Glomerular endothelial cell (primary cell): ENCODE results near the gene ZNHIT6. TPM values are rescaled to one million over a fixed set of nuclear protein-coding genes. Genes with fewer than 3 reads are reported as not detected.
"Not testable (repeated sequence)": the region's sequence is repeated elsewhere in the genome, so short reads cannot be mapped to it uniquely, and the experiment has no call there.

Experiments used
- DNase-seq: peaks from one replicate; pipeline ENCODE4 v3.0.0-alpha.2; 2011; ENCODE audit warnings: low read depth, low spot score; ENCODE audit errors: extremely low read depth
- total RNA-seq: library from RNA; depleted of rRNA; stranded (reverse); fragments of >200 nt; gene quantifications from 2 replicates; pipeline ENCODE4 v1.2.3, GENCODE V29; 2015

ZNHIT6 gene
- total RNA-seq, 1 donor from 2014 or later = 14.6 TPM

DNA sequence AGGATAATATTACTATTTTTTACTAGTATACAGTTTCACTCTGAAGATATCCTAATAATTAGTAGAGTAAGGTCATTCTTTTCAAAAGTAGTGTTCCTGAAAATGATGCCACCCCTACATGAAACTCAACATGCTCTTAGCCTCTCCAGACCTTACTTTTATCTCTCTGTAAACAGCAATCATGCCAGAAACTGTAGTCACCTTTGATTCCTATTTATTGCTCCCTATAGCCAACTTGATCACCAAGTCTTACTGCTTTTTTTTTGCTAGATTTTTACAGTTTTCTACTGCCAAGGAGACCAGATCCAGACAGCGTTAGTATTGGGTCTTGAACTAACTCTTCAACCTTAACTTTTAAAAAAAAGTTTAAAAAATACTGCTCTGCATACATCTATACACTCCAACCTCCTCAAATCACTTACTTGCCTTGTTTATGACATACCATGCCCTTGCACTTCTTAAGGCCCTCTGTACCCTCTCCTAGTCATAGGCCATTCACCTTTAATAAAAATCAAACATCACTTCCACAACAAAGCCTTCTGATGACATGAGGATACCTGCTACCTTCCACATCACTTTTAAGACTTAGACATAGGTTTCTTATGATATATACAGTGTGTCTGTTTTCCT, 36.1 kb downstream of the ZNHIT6 start:
- DNase-seq = no peak

DNA sequence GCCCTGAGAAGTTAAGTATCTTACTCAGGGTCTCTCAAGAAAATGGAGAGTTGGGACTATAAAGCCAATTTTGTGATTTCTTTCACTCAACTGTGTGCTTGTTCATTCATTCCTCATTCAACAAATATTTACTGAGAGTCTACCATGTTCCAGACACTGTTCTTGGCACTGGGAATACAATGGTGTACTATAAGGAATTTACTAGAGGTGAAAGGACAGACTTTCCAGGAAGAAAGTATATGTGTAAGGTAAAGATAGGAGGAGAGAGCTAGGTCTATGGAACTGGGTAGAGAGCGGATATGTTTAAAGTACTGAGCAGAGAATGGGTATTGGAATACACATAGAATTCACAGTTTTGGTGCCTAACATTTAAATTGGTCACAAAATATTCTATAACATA, 42.3 kb downstream of the ZNHIT6 start:
- DNase-seq = no peak

DNA sequence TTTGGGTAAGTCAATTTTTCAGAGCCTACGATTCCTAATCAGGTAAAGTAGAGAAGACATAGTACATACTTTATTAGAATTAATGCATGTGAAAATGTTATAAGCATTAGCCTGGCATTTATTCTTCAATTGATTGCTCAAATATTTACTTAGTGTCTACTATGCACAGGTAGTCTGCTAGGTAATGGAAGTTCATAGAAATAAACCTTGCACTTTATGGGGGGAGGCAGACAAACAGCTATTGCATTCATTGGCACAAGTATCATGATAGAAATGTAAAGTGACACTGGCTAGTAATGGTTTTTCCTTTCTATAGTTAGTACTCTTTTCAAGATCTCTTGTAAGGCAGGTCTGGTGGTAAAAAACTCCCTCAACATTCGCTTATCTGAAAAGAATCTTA, 44.9 kb downstream of the ZNHIT6 start:
- no peak for DNase-seq

DNA sequence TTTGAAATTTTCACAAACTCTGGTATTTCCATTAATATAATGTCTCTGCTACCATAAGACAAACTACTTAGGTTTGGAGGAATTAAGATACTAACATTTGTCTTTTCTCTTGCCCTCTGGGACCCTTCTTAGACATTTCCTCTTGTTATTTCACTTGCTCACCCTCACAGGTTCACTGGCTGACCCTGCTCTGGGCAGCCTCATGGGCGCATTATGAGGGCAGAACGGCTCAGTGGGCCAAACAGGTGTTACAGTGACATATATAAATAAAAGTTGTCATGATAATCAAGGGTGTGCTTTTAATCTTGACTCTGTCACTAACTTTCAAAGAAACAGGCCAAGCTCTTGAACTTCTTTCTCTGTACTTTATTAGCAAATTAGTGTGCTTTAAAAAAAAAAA, 46.5 kb downstream of the ZNHIT6 start:
- no peak for DNase-seq

DNA sequence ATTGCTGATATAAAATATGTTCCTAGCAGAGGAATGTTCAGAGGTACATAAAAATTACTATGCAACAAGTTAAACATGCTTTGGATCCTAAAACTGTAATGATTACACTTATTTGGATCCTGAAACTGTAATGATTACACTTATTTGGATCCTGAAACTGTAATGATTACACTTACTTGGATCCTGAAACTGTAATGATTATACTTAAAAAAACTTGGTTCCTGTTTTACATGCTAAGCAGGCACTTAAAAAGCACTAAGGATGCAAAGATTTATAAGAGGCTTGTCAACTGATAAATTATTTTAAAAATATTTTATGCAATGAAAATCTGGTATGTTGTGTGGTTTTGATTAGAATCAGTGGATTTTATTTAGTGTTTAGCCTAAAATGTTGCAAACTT, 47.7 kb downstream of the ZNHIT6 start:
- DNase-seq = no peak

DNA sequence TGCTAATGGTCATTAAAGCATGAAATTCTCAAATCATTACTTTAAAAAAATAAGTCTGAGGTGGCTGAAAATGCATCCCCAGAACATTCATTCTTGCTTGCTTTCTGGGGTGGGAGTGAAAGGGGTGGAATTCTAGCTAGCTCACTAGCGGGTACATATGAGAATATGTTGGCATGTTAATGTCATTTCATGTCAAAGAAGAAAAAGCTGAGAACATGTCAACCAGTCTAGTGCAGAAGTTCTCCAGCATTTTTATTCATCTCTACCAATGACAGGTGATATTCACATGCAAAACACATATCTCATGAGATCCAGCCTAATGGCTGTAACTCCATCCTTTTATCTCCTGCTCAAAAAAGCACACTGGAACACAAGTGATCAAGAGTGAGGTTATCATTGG, 49.1 kb downstream of the ZNHIT6 start:
- DNase-seq = no peak

DNA sequence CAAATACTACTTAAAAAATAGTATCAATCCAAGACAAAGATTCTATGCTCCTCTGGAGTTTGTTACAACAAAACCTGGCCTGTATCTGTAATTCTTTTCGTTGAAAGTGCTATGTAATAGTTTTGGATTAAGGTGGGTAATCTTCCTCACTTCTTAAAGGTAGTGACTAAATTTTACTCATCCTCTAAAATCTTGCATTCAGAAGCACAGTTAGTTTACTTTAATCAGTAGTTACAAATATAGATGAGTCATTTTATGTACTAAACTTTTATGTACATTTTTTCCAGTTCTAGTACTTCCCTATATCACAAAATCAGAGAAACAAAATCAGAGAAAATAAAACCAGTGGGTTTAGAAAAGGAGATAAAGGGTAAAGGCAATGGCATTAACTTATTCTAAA, 51.3 kb downstream of the ZNHIT6 start:
- DNase-seq = no peak

DNA sequence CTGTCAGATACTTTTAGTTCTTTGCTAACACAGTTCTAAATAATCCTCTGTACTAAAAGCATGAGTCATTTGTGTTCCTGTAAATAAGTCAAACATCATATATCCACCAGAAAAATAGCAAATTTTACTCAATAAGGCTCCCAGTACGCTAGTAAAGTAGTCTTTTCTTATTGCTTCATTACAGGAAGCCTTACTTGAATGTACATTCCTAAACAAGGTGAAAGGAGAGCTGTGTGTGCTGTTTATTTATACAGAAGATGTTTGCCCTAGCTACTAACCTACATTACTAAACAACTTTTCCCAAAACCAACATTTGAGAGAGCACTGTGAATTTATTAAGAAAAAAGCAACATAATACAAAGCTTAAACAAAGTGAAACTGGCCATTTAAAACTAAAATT, 52.0 kb downstream of the ZNHIT6 start:
- no peak for DNase-seq

DNA sequence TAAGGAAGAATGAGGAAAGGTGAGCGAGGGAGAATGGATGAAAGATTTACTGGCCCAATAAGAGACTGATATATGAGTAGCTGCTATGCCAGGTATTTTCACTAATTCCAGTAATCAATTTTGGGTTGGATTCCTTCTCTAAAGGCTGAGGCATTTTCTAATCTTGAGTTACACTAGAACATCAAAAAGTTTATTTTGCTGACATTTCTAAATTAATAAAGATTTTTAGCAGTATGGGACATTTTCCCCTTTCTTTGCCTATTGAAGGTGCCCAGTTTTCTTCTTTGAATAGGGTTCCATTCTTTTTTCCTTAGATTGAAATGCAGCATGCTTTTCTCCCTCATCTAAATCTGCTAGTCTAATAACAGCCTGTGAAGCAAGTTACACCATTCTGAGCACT, 52.9 kb downstream of the ZNHIT6 start:
- no peak for DNase-seq

DNA sequence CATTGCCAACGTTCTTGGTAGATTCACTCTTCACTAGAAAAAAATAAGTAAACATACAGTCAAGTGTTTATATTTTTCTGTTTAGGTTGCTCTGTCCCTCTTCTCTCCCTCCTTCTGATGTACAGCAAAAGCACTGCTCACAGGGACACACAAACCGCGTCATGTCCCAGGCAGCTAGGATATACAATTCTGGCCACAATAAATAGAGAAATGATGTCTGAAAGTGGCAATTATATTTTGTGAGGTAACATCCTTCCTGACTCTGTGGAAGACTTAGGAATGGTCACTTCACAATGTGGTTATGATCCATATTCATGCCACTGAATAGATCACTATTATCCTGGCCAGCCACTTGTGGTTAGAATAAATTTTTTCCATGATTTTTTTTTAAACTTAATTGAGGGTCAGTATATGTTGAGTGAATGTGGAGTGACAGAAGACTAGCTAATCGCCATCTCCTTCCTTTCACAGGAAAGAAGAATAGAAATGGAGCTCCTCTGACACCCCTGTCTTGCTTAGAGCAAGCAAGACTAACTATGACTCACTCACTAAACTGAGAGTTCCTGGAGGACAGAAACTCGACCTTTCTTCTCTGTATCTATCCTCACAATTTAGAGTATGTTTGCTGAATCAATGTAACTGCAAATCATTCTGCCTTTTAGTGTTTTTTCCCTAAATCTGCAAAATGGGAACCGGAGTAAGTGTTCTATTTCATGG, 54.0 kb downstream of the ZNHIT6 start:
- DNase-seq = no peak

DNA sequence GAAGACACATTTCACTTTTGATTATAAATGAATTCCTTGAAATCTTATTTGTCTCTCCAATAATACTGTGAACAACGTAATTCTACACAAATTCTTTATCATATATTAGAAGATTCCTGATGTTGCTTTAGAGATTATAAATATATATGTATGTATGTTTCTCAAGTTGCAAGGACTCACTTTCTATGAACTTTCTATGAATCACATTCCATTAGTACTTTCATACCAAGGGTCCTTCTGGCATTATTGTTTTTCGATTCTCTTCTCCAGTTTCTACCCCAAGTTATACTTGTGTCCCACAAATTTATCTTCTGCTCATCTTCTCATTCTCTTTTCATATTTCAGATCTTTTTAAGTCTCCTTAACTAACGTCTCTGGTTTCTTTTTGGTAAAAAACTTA, 55.9 kb downstream of the ZNHIT6 start:
- DNase-seq = no peak

DNA sequence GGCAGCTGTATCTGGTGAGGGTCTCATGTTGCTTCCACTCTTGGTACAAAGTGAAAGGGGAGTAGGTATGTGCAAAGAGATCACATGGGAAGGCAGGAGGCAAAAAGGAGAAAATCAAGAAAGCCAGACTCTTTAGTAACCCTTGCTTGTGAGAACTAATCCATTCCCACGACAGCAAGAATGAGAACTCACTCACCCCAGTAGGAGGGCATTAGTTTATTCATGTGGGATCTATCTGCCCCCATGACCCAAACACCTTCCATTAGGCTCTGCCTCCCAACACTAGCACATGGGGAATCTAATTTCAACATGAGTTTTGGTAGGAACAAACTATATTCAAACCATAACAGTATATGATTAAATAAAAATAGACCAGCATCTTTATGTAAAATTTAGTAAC, 57.6 kb downstream of the ZNHIT6 start:
- no peak for DNase-seq

DNA sequence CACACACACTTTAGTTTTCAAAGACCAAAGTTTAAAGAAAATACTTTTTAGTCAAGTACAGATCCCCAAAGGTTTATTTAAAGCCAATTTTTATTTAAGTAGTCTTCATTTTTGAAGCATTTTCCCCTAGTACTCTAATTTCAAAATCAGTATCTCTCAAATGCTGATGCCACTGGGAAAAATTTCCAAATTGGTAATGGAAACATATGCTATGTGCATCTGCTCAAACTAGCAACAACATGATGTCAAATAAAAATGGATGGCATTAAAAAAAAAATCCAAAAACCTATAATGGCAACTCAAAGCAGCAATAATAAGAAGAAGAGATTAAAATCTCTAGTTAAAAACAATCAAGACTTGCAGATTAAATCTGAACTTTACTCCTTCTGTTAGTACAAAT, 58.6 kb downstream of the ZNHIT6 start:
- DNase-seq = no peak

DNA sequence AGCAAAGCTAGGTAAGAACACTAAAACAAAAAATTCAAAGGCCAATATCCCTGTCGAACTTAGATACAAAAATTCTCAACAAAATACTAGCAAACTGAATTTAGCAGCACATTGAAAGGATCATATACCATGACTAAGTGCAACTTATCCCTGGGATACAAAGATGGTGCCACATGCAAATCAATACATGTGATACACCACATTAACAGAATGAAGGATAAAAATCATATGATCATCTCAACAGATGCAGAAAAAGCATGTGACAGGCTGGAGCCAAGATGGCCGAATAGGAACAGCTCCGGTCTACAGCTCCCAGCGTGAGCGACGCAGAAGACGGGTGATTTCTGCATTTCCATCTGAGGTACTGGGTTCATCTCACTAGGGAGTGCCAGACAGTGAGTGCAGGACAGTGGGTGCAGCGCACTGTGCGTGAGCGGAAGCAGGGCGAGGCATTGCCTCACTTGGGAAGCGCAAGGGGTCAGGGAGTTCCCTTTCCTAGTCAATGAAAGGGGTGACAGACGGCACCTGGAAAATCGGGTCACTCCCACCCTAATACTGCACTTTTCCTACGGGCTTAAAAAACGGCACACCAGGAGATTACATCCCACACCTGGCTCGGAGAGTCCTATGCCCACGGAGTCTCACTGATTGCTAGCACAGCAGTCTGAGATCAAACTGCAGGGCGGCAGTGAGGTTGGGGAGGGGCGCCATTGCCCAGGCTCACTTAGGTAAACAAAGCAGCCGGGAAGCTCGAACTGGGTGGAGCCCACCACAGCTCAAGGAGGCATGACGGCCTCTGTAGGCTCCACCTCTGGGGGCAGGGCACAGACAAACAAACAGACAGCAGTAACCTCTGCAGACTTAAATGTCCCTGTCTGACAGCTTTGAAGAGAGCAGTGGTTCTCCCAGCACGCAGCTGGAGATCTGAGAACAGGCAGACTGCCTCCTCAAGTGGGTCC, 66.4 kb downstream of the ZNHIT6 start:
- DNase-seq = not testable (repeated sequence)

DNA sequence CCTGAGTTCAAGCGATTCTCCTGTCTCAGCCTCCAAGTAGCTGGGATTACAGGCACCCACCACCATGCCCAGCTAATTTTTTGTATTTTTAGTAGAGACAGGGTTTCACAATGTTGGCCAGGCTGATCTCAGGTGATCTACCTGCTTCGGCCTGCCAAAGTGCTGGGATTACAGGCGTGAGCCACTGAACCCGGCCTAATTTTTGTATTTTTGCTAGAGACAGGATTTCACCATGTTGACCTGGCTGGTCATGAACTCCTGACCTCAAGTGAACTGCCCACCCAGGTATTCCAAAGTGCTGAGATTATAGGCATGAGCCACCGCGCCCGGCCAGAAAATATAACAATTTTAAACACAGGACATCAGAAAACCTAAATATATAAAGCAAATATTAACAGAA, 68.3 kb downstream of the ZNHIT6 start:
- not testable (repeated sequence) for DNase-seq

DNA sequence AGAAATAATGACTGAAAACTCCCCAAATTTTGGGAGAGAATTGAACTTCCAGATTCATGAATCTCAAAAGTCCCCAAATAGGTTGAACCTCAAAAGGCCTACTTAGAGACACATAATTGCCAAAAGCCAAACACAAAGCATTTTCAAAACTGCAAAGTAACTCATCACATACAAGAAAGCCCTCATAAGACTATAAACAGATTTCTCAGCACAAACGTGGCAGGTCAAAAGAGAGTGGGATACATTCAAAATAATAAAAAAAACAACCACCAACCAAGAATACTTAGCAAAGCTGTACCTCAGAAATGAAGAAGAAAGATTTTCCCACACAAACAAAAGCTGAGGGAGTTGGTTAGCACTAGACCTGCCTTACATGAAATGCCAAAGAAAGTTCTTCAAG, 69.8 kb downstream of the ZNHIT6 start:
- DNase-seq = no peak

DNA sequence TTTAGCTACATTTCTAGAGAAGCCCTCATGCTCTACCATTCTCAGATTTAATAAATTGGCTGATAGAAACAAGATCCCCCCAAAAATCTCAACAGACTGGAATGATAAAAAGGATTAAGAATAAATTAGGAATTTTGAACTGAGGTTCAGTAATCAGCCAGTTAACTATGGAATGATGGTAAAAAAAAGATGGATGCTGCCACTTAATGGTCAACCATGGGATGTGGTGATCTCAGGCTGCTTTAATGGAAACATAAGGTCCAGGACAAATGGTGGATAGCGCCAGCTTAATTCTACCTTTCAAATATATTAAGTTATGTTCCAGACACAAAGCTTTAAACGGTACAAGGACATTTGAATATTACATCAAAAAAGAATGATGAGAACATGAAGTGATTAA, 77.7 kb downstream of the ZNHIT6 start:
- DNase-seq = no peak

DNA sequence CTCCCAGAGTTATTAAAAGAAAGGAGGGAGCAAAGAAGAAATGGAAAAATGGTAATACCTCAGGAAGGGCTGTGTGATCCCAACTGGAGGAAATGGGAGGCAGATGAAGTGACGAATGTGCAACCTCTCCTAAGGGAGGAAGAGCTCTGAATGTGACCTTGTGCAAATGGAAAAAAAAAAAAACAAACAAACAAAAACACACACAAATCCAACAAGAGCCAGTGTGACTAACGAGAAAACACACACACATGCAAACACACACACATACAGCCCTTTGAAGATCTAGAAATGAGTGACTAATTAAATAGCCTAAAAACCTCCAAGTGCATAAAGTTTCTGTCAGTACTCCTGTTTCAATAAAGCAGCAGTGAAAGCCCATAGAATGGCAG, 78.7 kb downstream of the ZNHIT6 start:
- no peak for DNase-seq

DNA sequence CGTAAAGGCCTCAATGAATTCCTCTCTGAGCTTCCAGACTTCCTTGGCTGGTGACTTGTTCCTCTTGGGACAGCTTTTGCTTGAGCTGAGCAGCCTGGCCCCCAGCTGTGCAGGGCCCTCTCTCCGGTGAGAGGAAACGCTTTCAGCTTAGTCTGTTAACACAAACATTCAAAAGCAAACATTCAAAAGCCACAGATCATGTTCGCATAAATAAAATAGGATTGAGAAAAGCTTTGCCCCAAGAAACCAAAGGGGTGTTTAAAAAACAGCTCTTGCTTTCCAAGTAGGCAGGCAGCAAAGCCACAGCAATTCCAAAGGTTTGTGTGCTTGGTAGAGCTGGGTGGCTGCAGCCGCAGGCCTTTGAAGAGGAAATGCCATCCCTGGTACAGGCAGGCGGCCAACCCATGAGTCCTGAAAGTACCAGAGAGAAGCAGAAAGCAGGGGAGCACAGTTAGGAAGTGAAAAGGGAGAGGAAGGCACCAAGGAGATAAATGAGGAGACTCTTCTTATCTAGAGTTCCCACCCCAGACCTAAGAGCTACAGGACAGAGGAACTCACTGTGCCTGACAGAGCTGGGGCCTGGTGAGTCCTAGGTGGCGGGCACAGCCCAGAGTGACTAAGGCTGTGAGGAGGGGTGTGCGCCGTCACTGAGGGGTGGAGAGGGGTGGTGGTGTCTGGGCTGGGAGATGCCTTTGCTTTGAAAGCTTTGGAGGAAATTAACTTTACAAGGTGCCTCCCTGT, 79.3 kb downstream of the ZNHIT6 start:
- no peak for DNase-seq

DNA sequence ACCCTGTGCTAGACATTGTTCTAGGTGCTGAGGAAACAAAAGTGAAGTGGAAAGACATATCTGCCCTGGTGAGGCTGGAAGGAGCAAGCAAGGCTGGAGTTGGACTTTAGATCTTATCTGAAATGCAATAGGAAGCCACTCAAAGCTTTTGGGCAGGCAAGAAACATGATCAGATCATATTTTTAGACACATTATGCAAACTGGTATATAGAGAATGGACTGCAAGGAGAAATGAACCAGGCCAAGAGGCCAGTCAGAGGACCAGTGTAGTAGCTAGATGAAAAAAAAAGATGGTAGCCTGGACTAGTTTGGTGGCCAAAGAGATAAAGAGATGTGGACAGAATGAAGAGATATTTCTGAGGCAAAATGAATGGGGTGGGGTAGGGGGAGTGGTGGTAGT, 81.4 kb downstream of the ZNHIT6 start:
- no peak for DNase-seq

DNA sequence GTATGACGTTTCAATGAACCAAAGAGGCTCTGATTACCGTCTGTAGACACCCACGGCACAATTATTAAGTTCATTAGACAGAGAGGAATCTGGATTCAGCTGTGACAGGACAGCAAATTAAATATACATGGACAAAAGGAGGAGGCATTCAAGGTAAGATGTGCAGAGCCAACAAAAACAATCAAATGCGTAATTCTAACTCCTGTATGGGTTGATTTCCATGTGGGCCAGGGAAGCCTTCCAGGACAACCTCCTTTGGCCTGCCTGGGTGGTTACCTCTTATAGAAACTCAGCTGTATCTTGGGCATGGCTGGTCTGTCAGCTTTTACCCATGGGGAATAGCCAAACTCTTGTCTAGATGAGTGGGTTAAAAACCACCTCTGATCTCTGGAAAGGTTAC, 83.9 kb downstream of the ZNHIT6 start:
- no peak for DNase-seq
